Hepatocyte (in vitro differentiated cells): ENCODE measurements around the gene TDRD12.

ENCODE experiments used
- CTCF ChIP-seq: fragments of 200-600 bp; sonication (generic); IDR thresholded peaks from 2 replicates; pipeline ENCODE4 v1.5.1; 2016; ENCODE audit warnings: antibody characterized with exemption, mild to moderate bottlenecking; ENCODE audit not compliant: poor library complexity
- EZH2 ChIP-seq: fragments of 200-600 bp; sonication (generic); IDR thresholded peaks from 2 replicates; pipeline ENCODE4 v1.6.1; 2016; ENCODE audit warnings: antibody characterized with exemption, mild to moderate bottlenecking, borderline replicate concordance
- EZH2phosphoT487 ChIP-seq: fragments of 200-600 bp; sonication (generic); IDR thresholded peaks from one replicate; pipeline ENCODE4 v1.6.1; 2018; ENCODE audit warnings: antibody characterized with exemption, mild to moderate bottlenecking, low read depth, moderate library complexity; ENCODE audit not compliant: unreplicated experiment, severe bottlenecking

GRCh38 chr19:32869966-32870573 lies 150.5 kb downstream of the TDRD12 start:
- no peak for TF ChIP-seq CTCF
- TF ChIP-seq EZH2 = no peak
- TF ChIP-seq EZH2phosphoT487 = no peak
